ENCODE measurements around the gene SSBP4.

- TF ChIP-seq CTCF (IDR thresholded peaks at IDR 0.05; ENCODE audit: low read depth, low read length, poor library complexity, severe bottlenecking) (no peak), EZH2phosphoT487 (IDR thresholded peaks at IDR 0.05; ENCODE audit: borderline replicate concordance, low read length) (no peak)
These were observed 26.2 kb downstream of the SSBP4 start for GRCh38 chr19:18445262-18445948.
